GM12872 (cell line): ENCODE data around the gene CRACDL.

ENCODE experiments used
- CTCF ChIP-seq: IDR thresholded peaks from 3 replicates; pipeline ENCODE4 v1.5.1; 2011; ENCODE audit warnings: low read depth, mild to moderate bottlenecking, low read length, moderate library complexity; ENCODE audit not compliant: insufficient read depth

CRACDL gene

GRCh38 chr2:98753801-98754200, 182.2 kb downstream of the CRACDL start:
- no peak for TF ChIP-seq CTCF

- no peak for TF ChIP-seq CTCF
Measured at GRCh38 chr2:98751748-98752147, 184.3 kb downstream of the CRACDL start.

GRCh38 chr2:98750593-98751282, 185.3 kb downstream of the CRACDL start:
- TF ChIP-seq CTCF, result no peak

- TF ChIP-seq CTCF, result no peak
Measured at GRCh38 chr2:98749066-98749450, 187.0 kb downstream of the CRACDL start.

- no peak for TF ChIP-seq CTCF
Measured at GRCh38 chr2:98748292-98749065, 187.5 kb downstream of the CRACDL start.

- TF ChIP-seq CTCF, result no peak
Measured at GRCh38 chr2:98747888-98748287, 188.1 kb downstream of the CRACDL start.

GRCh38 chr2:98746426-98746825, 189.6 kb downstream of the CRACDL start:
- TF ChIP-seq CTCF, result no peak
